HEK293 (cell line): ENCODE measurements around the gene P2RX1.

ENCODE experiments used
- GLIS1 ChIP-seq: fragments of 450-650 bp; formaldehyde crosslinking; IDR thresholded peaks from 2 replicates; pipeline ENCODE4 v1.5.1; 2016; ENCODE audit warnings: missing biosample characterization, missing genetic modification characterization
- GLIS2 ChIP-seq: fragments of 450-650 bp; formaldehyde crosslinking; IDR thresholded peaks from 2 replicates; pipeline ENCODE4 v1.5.1; 2016; ENCODE audit warnings: missing biosample characterization, missing genetic modification characterization
- KLF1 ChIP-seq: fragments of 450-650 bp; formaldehyde crosslinking; IDR thresholded peaks from 2 replicates; pipeline ENCODE4 v1.5.1; 2016; ENCODE audit warnings: missing biosample characterization, missing genetic modification characterization
- MEIS1 ChIP-seq: sonication (generic); formaldehyde crosslinking; IDR thresholded peaks from 2 replicates; pipeline ENCODE4 v1.8.1; 2022; ENCODE audit warnings: missing genetic modification reagents, mild to moderate bottlenecking, borderline replicate concordance
- SETDB1 ChIP-seq: IDR thresholded peaks from one replicate; pipeline ENCODE4 v1.6.1; 2017; ENCODE audit warnings: mild to moderate bottlenecking, low read length, moderate library complexity, mixed read lengths; ENCODE audit not compliant: insufficient read length
- TRIM28 ChIP-seq: IDR thresholded peaks from 2 replicates; pipeline ENCODE4 v1.6.1; 2011; ENCODE audit warnings: low read length, control low read depth, borderline replicate concordance
- WT1 ChIP-seq: fragments of 450-650 bp; formaldehyde crosslinking; IDR thresholded peaks from 2 replicates; pipeline ENCODE4 v1.5.1; 2016; ENCODE audit warnings: missing biosample characterization, missing genetic modification characterization
- YY2 ChIP-seq: fragments of 450-650 bp; formaldehyde crosslinking; IDR thresholded peaks from 2 replicates; pipeline ENCODE4 v1.5.1; 2016; ENCODE audit warnings: missing biosample characterization, missing genetic modification characterization
- ZFP3 ChIP-seq: fragments of 450-650 bp; formaldehyde crosslinking; IDR thresholded peaks from 2 replicates; pipeline ENCODE4 v1.5.1; 2016; ENCODE audit warnings: low read depth, missing biosample characterization, missing genetic modification characterization
- ZFP37 ChIP-seq: fragments of 450-650 bp; formaldehyde crosslinking; IDR thresholded peaks from 2 replicates; pipeline ENCODE4 v1.5.1; 2016; ENCODE audit warnings: missing biosample characterization, missing genetic modification characterization
- ZNF19 ChIP-seq: fragments of 450-650 bp; formaldehyde crosslinking; IDR thresholded peaks from 2 replicates; pipeline ENCODE4; 2016; ENCODE audit warnings: missing biosample characterization, missing genetic modification characterization, low read depth
- ZNF202 ChIP-seq: fragments of 450-650 bp; formaldehyde crosslinking; IDR thresholded peaks from 2 replicates; pipeline ENCODE4 v1.5.1; 2016; ENCODE audit warnings: missing biosample characterization, missing genetic modification characterization, borderline replicate concordance
- ZNF214 ChIP-seq: fragments of 450-650 bp; formaldehyde crosslinking; IDR thresholded peaks from 2 replicates; pipeline ENCODE4 v1.5.1; 2017; ENCODE audit warnings: missing biosample characterization, mild to moderate bottlenecking, missing genetic modification characterization, borderline replicate concordance
- ZNF223 ChIP-seq: fragments of 450-650 bp; formaldehyde crosslinking; IDR thresholded peaks from 2 replicates; pipeline ENCODE4 v1.5.1; 2016; ENCODE audit warnings: missing biosample characterization, missing genetic modification characterization
- ZNF24 ChIP-seq: fragments of 450-650 bp; formaldehyde crosslinking; IDR thresholded peaks from 2 replicates; pipeline ENCODE4 v1.5.1; 2016; ENCODE audit warnings: missing biosample characterization, missing genetic modification characterization
- ZNF354C ChIP-seq: fragments of 450-650 bp; formaldehyde crosslinking; IDR thresholded peaks from 2 replicates; pipeline ENCODE4 v1.5.1; 2016; ENCODE audit warnings: missing biosample characterization, missing genetic modification characterization, low read depth, borderline replicate concordance
- ZNF37A ChIP-seq: fragments of 450-650 bp; IDR thresholded peaks from 2 replicates; pipeline ENCODE4 v1.5.1; 2018; ENCODE audit warnings: missing biosample characterization, missing genetic modification characterization
- ZNF555 ChIP-seq: fragments of 450-650 bp; formaldehyde crosslinking; conservative IDR thresholded peaks from 2 replicates; pipeline ENCODE4 v1.5.1; 2017; ENCODE audit warnings: missing biosample characterization, mild to moderate bottlenecking, missing genetic modification characterization, inconsistent platforms
- ZNF776 ChIP-seq: fragments of 450-650 bp; formaldehyde crosslinking; IDR thresholded peaks from 2 replicates; pipeline ENCODE4 v1.5.0; 2017; ENCODE audit warnings: missing biosample characterization, missing genetic modification characterization, borderline replicate concordance
- ZNF830 ChIP-seq: fragments of 450-650 bp; IDR thresholded peaks from 2 replicates; pipeline ENCODE4 v1.5.0; 2018; ENCODE audit warnings: missing biosample characterization, missing genetic modification characterization, low read depth, mild to moderate bottlenecking, moderate library complexity
- ZSCAN16 ChIP-seq: fragments of 450-650 bp; formaldehyde crosslinking; IDR thresholded peaks from 2 replicates; pipeline ENCODE4 v1.5.1; 2016; ENCODE audit warnings: missing biosample characterization, missing genetic modification characterization
- TF ChIP-seq, protein P1 (sequence below): fragments of 450-650 bp; formaldehyde crosslinking; optimal IDR thresholded peaks from 2 replicates; pipeline ENCODE3; 2016; ENCODE audit warnings: missing biosample characterization, mild to moderate bottlenecking, missing genetic modification characterization
- TF ChIP-seq, protein P2 (sequence below): fragments of 450-650 bp; formaldehyde crosslinking; IDR thresholded peaks from 2 replicates; pipeline ENCODE4 v1.5.1; 2016; ENCODE audit warnings: missing biosample characterization, missing genetic modification characterization
- TF ChIP-seq, protein P3 (sequence below): fragments of 450-650 bp; formaldehyde crosslinking; IDR thresholded peaks from 2 replicates; pipeline ENCODE4 v1.5.1; 2016; ENCODE audit warnings: missing biosample characterization, missing genetic modification characterization
- TF ChIP-seq, protein P4 (sequence below): fragments of 450-650 bp; formaldehyde crosslinking; IDR thresholded peaks from 2 replicates; pipeline ENCODE4 v1.5.1; 2016; ENCODE audit warnings: missing biosample characterization, missing genetic modification characterization
- TF ChIP-seq, protein P5 (sequence below): fragments of 450-650 bp; formaldehyde crosslinking; IDR thresholded peaks from 2 replicates; pipeline ENCODE4; 2016; ENCODE audit warnings: missing biosample characterization, missing genetic modification characterization
- TF ChIP-seq, protein P6 (sequence below): fragments of 450-650 bp; formaldehyde crosslinking; IDR thresholded peaks from 2 replicates; pipeline ENCODE4 v1.5.1; 2016; ENCODE audit warnings: missing biosample characterization, missing genetic modification characterization, borderline replicate concordance

The P2RX1 gene

DNA sequence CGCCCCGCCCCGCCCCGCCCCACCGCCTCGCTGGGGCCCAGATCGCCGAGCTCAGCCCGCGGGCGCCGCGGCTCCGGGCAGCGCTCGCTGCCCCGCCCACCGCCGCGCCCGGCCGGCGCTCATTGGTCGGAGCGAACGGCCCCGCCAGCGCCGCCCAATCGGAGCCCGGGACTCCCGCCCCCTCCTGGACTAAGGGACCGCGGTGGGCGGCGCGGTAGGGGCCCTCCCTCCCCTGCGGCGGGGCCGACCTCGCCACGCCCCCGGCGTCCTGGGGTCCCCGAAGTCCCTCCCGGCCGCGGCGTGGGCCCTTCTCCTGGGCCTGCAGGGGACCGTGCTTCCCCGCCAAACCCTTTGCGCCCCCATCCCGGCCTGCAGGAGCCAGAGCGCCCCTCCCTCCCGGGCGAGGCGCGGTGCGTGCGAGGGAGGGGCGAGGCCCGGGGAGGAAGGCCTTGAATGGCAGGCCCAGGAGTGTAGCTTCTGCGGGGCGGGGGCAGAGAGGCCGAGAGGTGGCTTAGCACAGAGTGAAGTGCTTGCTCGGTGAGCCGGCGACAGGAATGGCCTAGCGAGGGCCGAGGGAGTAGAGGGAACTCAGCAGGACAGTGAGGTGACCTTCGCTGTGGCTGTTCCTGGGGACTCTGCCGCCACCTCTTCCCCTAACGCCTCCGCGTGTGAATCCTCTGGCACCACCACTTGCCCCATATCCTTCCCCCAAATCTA is 23.1 kb downstream of the P2RX1 start, which contains the start of gene CAMKK1 (continued):
- TF ChIP-seq, protein P1, sequence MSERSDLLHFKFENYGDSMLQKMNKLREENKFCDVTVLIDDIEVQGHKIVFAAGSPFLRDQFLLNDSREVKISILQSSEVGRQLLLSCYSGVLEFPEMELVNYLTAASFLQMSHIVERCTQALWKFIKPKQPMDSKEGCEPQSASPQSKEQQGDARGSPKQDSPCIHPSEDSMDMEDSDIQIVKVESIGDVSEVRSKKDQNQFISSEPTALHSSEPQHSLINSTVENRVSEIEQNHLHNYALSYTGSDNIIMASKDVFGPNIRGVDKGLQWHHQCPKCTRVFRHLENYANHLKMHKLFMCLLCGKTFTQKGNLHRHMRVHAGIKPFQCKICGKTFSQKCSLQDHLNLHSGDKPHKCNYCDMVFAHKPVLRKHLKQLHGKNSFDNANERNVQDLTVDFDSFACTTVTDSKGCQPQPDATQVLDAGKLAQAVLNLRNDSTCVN = peak; percentile 56
- TF ChIP-seq ZNF555 (tag by site-specific recombination) = no peak
- peak; percentile 65 for TF ChIP-seq WT1 (tag by site-specific recombination)
- no peak for TF ChIP-seq ZNF776
- no peak for TF ChIP-seq ZNF354C
- no peak for TF ChIP-seq ZNF202 (tag by site-specific recombination)
- TF ChIP-seq, protein P2, sequence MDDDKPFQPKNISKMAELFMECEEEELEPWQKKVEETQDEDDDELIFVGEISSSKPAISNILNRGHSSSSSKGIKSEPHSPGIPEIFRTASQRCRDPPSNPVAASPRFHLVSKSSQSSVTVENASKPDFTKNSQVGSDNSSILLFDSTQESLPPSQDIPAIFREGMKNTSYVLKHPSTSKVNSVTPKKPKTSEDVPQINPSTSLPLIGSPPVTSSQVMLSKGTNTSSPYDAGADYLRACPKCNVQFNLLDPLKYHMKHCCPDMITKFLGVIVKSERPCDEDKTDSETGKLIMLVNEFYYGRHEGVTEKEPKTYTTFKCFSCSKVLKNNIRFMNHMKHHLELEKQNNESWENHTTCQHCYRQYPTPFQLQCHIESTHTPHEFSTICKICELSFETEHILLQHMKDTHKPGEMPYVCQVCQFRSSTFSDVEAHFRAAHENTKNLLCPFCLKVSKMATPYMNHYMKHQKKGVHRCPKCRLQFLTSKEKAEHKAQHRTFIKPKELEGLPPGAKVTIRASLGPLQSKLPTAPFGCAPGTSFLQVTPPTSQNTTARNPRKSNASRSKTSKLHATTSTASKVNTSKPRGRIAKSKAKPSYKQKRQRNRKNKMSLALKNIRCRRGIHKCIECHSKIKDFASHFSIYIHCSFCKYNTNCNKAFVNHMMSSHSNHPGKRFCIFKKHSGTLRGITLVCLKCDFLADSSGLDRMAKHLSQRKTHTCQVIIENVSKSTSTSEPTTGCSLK (tag by site-specific recombination) = no peak
- TF ChIP-seq ZNF19 = no peak
- TF ChIP-seq ZNF830 (tag by site-specific recombination) = no peak
- TF ChIP-seq ZNF24 (tag by site-specific recombination) = no peak
- TF ChIP-seq, protein P3, sequence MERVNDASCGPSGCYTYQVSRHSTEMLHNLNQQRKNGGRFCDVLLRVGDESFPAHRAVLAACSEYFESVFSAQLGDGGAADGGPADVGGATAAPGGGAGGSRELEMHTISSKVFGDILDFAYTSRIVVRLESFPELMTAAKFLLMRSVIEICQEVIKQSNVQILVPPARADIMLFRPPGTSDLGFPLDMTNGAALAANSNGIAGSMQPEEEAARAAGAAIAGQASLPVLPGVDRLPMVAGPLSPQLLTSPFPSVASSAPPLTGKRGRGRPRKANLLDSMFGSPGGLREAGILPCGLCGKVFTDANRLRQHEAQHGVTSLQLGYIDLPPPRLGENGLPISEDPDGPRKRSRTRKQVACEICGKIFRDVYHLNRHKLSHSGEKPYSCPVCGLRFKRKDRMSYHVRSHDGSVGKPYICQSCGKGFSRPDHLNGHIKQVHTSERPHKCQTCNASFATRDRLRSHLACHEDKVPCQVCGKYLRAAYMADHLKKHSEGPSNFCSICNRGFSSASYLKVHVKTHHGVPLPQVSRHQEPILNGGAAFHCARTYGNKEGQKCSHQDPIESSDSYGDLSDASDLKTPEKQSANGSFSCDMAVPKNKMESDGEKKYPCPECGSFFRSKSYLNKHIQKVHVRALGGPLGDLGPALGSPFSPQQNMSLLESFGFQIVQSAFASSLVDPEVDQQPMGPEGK = peak; percentile 98
- TF ChIP-seq ZFP3 (tag by site-specific recombination) = no peak
- TF ChIP-seq ZNF223 (tag by site-specific recombination) = no peak
- TF ChIP-seq, protein P4, sequence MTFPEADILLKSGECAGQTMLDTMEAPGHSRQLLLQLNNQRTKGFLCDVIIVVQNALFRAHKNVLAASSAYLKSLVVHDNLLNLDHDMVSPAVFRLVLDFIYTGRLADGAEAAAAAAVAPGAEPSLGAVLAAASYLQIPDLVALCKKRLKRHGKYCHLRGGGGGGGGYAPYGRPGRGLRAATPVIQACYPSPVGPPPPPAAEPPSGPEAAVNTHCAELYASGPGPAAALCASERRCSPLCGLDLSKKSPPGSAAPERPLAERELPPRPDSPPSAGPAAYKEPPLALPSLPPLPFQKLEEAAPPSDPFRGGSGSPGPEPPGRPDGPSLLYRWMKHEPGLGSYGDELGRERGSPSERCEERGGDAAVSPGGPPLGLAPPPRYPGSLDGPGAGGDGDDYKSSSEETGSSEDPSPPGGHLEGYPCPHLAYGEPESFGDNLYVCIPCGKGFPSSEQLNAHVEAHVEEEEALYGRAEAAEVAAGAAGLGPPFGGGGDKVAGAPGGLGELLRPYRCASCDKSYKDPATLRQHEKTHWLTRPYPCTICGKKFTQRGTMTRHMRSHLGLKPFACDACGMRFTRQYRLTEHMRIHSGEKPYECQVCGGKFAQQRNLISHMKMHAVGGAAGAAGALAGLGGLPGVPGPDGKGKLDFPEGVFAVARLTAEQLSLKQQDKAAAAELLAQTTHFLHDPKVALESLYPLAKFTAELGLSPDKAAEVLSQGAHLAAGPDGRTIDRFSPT = no peak
- TF ChIP-seq MEIS1 = no peak
- no peak for TF ChIP-seq SETDB1
- TF ChIP-seq ZFP37 (tag by site-specific recombination) = no peak
- peak; percentile 94 for TF ChIP-seq GLIS1
- TF ChIP-seq GLIS2 (tag by site-specific recombination) = peak; percentile 96
- peak; percentile 91 for TF ChIP-seq KLF1 (tag by site-specific recombination)
- no peak for TF ChIP-seq ZNF37A (tag by site-specific recombination)
- TF ChIP-seq ZNF214 (tag by site-specific recombination) = no peak
- TF ChIP-seq, protein P5, sequence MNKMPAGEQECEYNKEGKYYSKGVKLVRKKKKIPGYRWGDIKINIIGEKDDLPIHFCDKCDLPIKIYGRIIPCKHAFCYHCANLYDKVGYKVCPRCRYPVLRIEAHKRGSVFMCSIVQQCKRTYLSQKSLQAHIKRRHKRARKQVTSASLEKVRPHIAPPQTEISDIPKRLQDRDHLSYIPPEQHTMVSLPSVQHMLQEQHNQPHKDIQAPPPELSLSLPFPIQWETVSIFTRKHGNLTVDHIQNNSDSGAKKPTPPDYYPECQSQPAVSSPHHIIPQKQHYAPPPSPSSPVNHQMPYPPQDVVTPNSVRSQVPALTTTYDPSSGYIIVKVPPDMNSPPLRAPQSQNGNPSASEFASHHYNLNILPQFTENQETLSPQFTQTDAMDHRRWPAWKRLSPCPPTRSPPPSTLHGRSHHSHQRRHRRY (tag by site-specific recombination) = no peak
- TF ChIP-seq, protein P6, sequence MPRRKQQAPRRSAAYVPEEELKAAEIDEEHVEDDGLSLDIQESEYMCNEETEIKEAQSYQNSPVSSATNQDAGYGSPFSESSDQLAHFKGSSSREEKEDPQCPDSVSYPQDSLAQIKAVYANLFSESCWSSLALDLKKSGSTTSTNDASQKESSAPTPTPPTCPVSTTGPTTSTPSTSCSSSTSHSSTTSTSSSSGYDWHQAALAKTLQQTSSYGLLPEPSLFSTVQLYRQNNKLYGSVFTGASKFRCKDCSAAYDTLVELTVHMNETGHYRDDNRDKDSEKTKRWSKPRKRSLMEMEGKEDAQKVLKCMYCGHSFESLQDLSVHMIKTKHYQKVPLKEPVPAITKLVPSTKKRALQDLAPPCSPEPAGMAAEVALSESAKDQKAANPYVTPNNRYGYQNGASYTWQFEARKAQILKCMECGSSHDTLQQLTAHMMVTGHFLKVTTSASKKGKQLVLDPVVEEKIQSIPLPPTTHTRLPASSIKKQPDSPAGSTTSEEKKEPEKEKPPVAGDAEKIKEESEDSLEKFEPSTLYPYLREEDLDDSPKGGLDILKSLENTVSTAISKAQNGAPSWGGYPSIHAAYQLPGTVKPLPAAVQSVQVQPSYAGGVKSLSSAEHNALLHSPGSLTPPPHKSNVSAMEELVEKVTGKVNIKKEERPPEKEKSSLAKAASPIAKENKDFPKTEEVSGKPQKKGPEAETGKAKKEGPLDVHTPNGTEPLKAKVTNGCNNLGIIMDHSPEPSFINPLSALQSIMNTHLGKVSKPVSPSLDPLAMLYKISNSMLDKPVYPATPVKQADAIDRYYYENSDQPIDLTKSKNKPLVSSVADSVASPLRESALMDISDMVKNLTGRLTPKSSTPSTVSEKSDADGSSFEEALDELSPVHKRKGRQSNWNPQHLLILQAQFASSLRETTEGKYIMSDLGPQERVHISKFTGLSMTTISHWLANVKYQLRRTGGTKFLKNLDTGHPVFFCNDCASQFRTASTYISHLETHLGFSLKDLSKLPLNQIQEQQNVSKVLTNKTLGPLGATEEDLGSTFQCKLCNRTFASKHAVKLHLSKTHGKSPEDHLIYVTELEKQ (tag by site-specific recombination) = no peak
- 0 out of 2 replicates have a peak, but pooled peaks have one; percentile 41 for TF ChIP-seq ZSCAN16 (tag by site-specific recombination)
- no peak for TF ChIP-seq TRIM28
- no peak; the same call in 1 of the 2 replicates for TF ChIP-seq YY2 (tag by site-specific recombination)
